ENCODE results near the gene NPFF.

GRCh38 chr12:53489242-53489864 is 17.9 kb downstream of the NPFF start:
- TF ChIP-seq CTCF (IDR thresholded peaks at IDR 0.05) (no peak), POLR2A (IDR thresholded peaks at IDR 0.05) (no peak)
